Panc1 (cell line): ENCODE results near the gene ZNF664.

Source experiments
- POLR2AphosphoS5 ChIP-seq: IDR thresholded peaks from 2 replicates; pipeline ENCODE4 v1.6.1; 2012; ENCODE audit warnings: mild to moderate bottlenecking, low read depth, low read length, moderate library complexity
- TF ChIP-seq, protein P1 (sequence below): fragments of 450-650 bp; IDR thresholded peaks from 2 replicates; pipeline ENCODE4 v1.5.1; 2017; ENCODE audit warnings: mild to moderate bottlenecking

DNA sequence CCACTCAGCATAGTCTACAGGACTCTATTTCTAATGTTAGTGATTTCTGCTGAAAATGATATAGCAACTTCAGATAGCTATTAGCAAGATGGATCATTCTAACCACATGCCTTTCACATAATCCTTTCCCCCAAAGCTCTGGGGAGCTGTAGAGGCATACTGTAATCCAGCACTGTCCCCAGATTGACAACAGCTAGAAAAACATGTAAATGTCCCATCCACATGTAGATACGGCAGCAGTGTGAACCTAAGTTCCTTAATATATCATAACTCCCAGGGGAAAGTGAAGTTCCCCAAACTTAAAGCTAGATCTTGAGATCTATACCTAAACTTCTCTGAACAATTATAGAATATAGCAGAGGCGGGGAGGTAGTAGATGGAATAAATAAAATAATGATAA lies 14.0 kb downstream of the ZNF664 start:
- TF ChIP-seq POLR2AphosphoS5 = no peak
- TF ChIP-seq, protein P1, sequence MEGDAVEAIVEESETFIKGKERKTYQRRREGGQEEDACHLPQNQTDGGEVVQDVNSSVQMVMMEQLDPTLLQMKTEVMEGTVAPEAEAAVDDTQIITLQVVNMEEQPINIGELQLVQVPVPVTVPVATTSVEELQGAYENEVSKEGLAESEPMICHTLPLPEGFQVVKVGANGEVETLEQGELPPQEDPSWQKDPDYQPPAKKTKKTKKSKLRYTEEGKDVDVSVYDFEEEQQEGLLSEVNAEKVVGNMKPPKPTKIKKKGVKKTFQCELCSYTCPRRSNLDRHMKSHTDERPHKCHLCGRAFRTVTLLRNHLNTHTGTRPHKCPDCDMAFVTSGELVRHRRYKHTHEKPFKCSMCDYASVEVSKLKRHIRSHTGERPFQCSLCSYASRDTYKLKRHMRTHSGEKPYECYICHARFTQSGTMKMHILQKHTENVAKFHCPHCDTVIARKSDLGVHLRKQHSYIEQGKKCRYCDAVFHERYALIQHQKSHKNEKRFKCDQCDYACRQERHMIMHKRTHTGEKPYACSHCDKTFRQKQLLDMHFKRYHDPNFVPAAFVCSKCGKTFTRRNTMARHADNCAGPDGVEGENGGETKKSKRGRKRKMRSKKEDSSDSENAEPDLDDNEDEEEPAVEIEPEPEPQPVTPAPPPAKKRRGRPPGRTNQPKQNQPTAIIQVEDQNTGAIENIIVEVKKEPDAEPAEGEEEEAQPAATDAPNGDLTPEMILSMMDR = no peak
